ENCODE measurements around the gene CPNE7. TPM values are rescaled to one million over a fixed set of nuclear protein-coding genes. Genes with fewer than 3 reads are reported as not detected.

CPNE7 gene
- total and polyA plus RNA-seq, 2 of the 4 experiments (the other 2 are of a cell fraction): 5.4 to 17.4 TPM

DNA sequence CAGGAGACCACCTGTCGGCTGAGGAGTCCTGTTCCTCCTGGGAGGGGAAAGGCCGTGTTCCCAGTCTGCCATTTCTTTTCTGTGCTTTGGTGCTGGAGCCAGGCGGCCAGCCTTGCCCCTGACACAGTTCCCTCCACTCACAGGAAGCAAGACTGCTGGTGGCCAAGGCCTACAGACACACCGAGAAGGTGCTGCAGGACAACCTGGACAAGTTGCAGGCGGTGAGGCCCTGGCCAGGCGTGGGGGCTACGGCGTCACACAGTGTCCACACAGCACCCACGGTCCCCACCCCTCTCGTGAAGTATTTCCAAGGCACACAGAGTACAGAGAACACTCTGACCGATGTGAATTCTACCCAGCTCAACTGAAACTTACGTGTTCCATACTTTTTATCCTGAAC is 21.2 kb upstream of the CPNE7 start:
- BruUV-seq (replicated peaks): no TSS peak

More for the DNA sequence above, 21.2 kb upstream of the CPNE7 start:
- no peak overlapping the region for H3K18ac ChIP-seq (ENCODE audit: low read depth, low read length)
- dilution Hi-C loops (cut with HindIII; ENCODE audit: low sequenced_read_pairs, unreplicated experiment) (no loop called here), intact Hi-C loops (cut with micrococcal nuclease) (no loop called here), in situ Hi-C loops (cut with MboI; ENCODE audit: low sequenced_read_pairs) (no loop called here)
- H3K79me1 ChIP-seq (ENCODE audit: low read depth in 1 of 2, low read length in 2 of 2): peaks cover 0 to 20% of the 10 kb centered on the region in 2 experiments; a peak in 1 of 4 replicates
- no peak overlapping the region for H2BK5ac ChIP-seq (ENCODE audit: low read depth, low read length, poor library complexity, severe bottlenecking)
- CTCF ChIA-PET: no interaction called here
- H2AFZ ChIP-seq (replicated peaks; ENCODE audit: low read length, poor library complexity): no peak overlapping the region
- H3K4me2 ChIP-seq (ENCODE audit: low read depth, low read length): no peak overlapping the region
- H3K9me3 ChIP-seq (ENCODE audit: control insufficient read depth, insufficient read depth, low read length): no peaks in the 10 kb centered on the region
- 0 out of 2 replicates have a peak, but pooled peaks cover 1% of the 10 kb centered on the region for H3K4me1 ChIP-seq (ENCODE audit: control insufficient read depth, insufficient read depth, low read length)
- no peak overlapping the region for H3K4me3 ChIP-seq (ENCODE audit: insufficient read depth, low read depth, low read length)
- no peak overlapping the region for H3K56ac ChIP-seq (ENCODE audit: extremely low read depth, insufficient read depth, low read length)
- no peak overlapping the region for H2BK120ac ChIP-seq (ENCODE audit: low read depth, low read length)
- no peak overlapping the region for H2BK20ac ChIP-seq (ENCODE audit: low read depth, low read length)
- H3K27me3 ChIP-seq (ENCODE audit: control insufficient read depth, insufficient read depth, low read length): no peaks in the 10 kb centered on the region
- ATAC-seq (ENCODE audit: low read depth) (no peak), DNase-seq (no peak)
- H3K9ac ChIP-seq (ENCODE audit: low read depth, low read length): no peak overlapping the region
- no peak overlapping the region for H2AK9ac ChIP-seq (replicated peaks; ENCODE audit: low read depth, low read length, poor library complexity)
- no peak overlapping the region for H3K4ac ChIP-seq (ENCODE audit: low read depth, low read length)
- H3K9me1 ChIP-seq (ENCODE audit: insufficient read depth, low read length): no peaks in the 10 kb centered on the region
- H3K23ac ChIP-seq (ENCODE audit: low read depth, low read length): no peak overlapping the region
- H3K14ac ChIP-seq (replicated peaks; ENCODE audit: low read depth, low read length): no peak overlapping the region
- peaks cover 3% of the 10 kb centered on the region; the same call in 1 of the 2 replicates for H4K20me1 ChIP-seq (ENCODE audit: insufficient read depth, low read length)
- POLR2A ChIA-PET (ENCODE audit: unreplicated experiment): no interaction called here
- 95% methylated on average over 10 of the region's 12 CpGs; no CpG with 5 or more reads in 1 of the 2 experiments for WGBS, 2 experiments (ENCODE audit: extremely low coverage in 2 of 2, insufficient read length in 1 of 2)
- H2BK15ac ChIP-seq (ENCODE audit: low read depth, low read length): no peak overlapping the region
- H3K36me3 ChIP-seq (ENCODE audit: control insufficient read depth, insufficient read depth, low read length): peaks cover 45% of the 10 kb centered on the region
- TF ChIP-seq POLR2A (IDR thresholded peaks at IDR 0.05; ENCODE audit: low read depth, low read length) (no peak), RCOR1 (IDR thresholded peaks at IDR 0.05; ENCODE audit: insufficient replicate concordance, low read length) (no peak), MAZ (IDR thresholded peaks at IDR 0.05; ENCODE audit: borderline replicate concordance, low read depth, low read length) (no peak), CHD1 (IDR thresholded peaks at IDR 0.05; ENCODE audit: low read depth, low read length) (no peak), NFE2L2 (IDR thresholded peaks at IDR 0.05; ENCODE audit: low read depth, low read length) (no peak), RAD21 (IDR thresholded peaks at IDR 0.05; ENCODE audit: low read length) (no peak), BHLHE40 (IDR thresholded peaks at IDR 0.05; ENCODE audit: low read depth, low read length) (no peak), RFX5 (IDR thresholded peaks at IDR 0.05; ENCODE audit: low read depth, low read length) (no peak), SMC3 (IDR thresholded peaks at IDR 0.05; ENCODE audit: low read depth, low read length) (no peak)
- TF ChIP-seq, protein P1, sequence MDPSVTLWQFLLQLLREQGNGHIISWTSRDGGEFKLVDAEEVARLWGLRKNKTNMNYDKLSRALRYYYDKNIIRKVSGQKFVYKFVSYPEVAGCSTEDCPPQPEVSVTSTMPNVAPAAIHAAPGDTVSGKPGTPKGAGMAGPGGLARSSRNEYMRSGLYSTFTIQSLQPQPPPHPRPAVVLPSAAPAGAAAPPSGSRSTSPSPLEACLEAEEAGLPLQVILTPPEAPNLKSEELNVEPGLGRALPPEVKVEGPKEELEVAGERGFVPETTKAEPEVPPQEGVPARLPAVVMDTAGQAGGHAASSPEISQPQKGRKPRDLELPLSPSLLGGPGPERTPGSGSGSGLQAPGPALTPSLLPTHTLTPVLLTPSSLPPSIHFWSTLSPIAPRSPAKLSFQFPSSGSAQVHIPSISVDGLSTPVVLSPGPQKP (IDR thresholded peaks at IDR 0.05; ENCODE audit: borderline replicate concordance, low read depth, low read length): no peak
- TF ChIP-seq, protein P2, sequence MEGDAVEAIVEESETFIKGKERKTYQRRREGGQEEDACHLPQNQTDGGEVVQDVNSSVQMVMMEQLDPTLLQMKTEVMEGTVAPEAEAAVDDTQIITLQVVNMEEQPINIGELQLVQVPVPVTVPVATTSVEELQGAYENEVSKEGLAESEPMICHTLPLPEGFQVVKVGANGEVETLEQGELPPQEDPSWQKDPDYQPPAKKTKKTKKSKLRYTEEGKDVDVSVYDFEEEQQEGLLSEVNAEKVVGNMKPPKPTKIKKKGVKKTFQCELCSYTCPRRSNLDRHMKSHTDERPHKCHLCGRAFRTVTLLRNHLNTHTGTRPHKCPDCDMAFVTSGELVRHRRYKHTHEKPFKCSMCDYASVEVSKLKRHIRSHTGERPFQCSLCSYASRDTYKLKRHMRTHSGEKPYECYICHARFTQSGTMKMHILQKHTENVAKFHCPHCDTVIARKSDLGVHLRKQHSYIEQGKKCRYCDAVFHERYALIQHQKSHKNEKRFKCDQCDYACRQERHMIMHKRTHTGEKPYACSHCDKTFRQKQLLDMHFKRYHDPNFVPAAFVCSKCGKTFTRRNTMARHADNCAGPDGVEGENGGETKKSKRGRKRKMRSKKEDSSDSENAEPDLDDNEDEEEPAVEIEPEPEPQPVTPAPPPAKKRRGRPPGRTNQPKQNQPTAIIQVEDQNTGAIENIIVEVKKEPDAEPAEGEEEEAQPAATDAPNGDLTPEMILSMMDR (conservative IDR thresholded peaks at IDR 0.05; ENCODE audit: low read depth, low read length): no peak
- H3K27ac ChIP-seq (ENCODE audit: insufficient read depth, low read length): no peak overlapping the region
- no peak overlapping the region for H2AK5ac ChIP-seq (ENCODE audit: low read depth, low read length)
- H4K91ac ChIP-seq (ENCODE audit: insufficient read depth, low read depth, low read length): no peak overlapping the region
- no peak overlapping the region for H4K5ac ChIP-seq (ENCODE audit: low read depth, low read length)
- H4K8ac ChIP-seq (ENCODE audit: low read depth in 2 of 2, low read length in 2 of 2): no peak overlapping the region
